Fibroblast of pulmonary artery (primary cell): ENCODE results near the gene UNC5CL.

Experiments
- DNase-seq: peaks from one replicate; pipeline ENCODE4 v3.0.0-alpha.2; 2010; ENCODE audit warnings: low read depth
- H3K4me3 ChIP-seq: replicated peaks from 2 replicates; pipeline ENCODE4 v1.5.1; 2011; ENCODE audit warnings: low read depth, mild to moderate bottlenecking, control low read depth, low read length, moderate library complexity
- CTCF ChIP-seq: IDR thresholded peaks from 2 replicates; pipeline ENCODE4 v1.5.1; 2011; ENCODE audit warnings: mild to moderate bottlenecking, control low read depth, low read length, inconsistent platforms; ENCODE audit errors: missing control alignments

The UNC5CL gene

DNA sequence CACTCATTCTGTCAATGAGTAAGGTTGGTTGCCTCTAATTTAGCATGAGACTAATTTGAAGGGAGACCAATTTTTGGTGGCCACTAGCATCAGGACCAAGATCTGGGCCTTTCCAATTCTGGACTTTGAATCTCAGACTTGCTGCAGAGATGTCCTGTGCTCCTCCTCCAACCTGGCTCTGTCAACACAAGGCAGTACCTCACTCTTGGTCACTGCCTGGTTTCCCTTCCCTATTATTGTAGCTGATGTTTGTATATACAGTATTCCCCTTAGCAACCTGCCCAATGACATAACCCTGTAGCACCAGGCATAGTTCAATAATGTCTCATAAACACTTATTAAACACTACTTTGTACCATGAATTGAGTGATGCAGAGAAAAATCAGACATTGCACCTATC is 50.4 kb downstream of the UNC5CL start:
- TF ChIP-seq CTCF = no peak
- no peak for DNase-seq
- no peak overlapping the region for H3K4me3 ChIP-seq

- no peak for DNase-seq
- TF ChIP-seq CTCF = no peak
- no peak overlapping the region for H3K4me3 ChIP-seq
Observed at GRCh38 chr6:40986921-40987819, 51.9 kb downstream of the UNC5CL start.

GRCh38 chr6:40986364-40986763 is 52.7 kb downstream of the UNC5CL start:
- no peak overlapping the region for H3K4me3 ChIP-seq
- no peak for TF ChIP-seq CTCF
- DNase-seq = no peak

- H3K4me3 ChIP-seq = no peak overlapping the region
- no peak for TF ChIP-seq CTCF
- no peak for DNase-seq
Observed at GRCh38 chr6:40983752-40984151, 55.3 kb downstream of the UNC5CL start.

DNA sequence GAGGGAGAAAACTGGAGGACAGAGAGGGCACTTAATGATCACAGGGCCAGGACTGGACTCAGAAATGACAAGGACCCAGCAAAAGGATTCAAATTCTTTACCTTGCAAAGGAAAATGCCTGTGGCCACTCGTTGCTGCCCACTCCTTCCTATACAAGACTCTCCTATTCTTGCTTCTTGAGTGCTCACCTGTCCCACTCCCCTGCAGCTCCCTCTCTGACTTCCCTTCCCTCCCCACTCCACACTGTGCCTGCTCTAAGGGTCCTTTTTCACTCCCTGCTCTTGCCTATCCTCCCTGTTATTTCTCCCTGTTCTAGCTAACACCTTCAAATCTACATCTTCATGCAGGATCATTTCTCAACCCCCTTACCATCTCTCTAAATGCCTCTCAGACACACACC is 56.1 kb downstream of the UNC5CL start:
- TF ChIP-seq CTCF = no peak
- H3K4me3 ChIP-seq = no peak overlapping the region
- DNase-seq = no peak

GRCh38 chr6:40978687-40979289 is 60.2 kb downstream of the UNC5CL start:
- H3K4me3 ChIP-seq = no peak overlapping the region
- no peak for DNase-seq
- TF ChIP-seq CTCF = no peak

DNA sequence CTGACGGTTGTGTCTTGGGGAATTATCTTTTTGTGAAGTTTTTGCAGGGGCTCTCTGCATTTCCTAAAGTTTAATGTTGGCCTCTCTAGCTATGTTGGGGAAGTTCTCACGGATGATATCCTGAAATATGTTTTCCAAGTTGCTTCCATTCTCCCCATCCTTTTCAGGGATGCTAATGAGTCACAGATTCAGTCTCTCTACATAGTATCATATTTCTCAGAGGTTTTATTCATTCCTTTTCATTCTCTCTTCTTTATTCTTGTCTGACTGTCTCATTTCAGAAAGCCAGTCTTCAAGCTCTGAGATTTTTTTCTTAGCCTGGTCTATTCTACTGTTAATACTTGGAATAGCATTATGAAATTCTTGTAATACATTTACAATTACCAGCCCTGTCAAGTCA is 61.3 kb downstream of the UNC5CL start:
- DNase-seq = no peak
- no peak for TF ChIP-seq CTCF
- H3K4me3 ChIP-seq = no peak overlapping the region
